Choroid plexus epithelial cell (primary cell): ENCODE results near the gene SPO11.

Experiments
- DNase-seq: peaks from one replicate; pipeline ENCODE4 v3.0.0-alpha.2; 2010; ENCODE audit warnings: low read depth
- H3K4me3 ChIP-seq: 2 replicates; pipeline ENCODE4 v1.5.1; 2011; ENCODE audit warnings: low read depth, mild to moderate bottlenecking, control low read depth, low read length, moderate library complexity
- TF ChIP-seq, protein P1 (sequence below): conservative IDR thresholded peaks from 2 replicates; pipeline ENCODE4 v1.5.1; 2011; ENCODE audit warnings: low read depth, mild to moderate bottlenecking, control low read depth, inconsistent platforms, low read length, moderate library complexity

The SPO11 gene

DNA sequence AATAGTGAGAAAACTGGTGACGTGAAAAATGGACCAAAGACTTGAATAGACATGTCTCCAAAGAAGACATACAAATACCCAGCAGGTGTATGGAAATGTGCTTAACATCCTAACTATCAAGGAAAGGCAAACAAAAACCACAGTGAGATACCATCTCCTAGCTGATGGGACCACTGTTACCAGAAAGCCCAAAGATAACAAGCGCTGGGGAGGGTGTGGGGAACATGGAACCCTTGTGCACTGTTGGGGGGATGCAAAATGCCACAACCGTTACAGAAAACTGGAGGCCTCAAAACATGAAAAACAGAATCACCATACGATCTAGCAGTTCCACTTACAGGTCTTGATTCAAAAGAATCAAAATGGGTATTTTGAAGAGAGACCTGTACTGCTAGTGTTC, 41.8 kb downstream of the SPO11 start:
- H3K4me3 ChIP-seq = no peak overlapping the region
- TF ChIP-seq, protein P1, sequence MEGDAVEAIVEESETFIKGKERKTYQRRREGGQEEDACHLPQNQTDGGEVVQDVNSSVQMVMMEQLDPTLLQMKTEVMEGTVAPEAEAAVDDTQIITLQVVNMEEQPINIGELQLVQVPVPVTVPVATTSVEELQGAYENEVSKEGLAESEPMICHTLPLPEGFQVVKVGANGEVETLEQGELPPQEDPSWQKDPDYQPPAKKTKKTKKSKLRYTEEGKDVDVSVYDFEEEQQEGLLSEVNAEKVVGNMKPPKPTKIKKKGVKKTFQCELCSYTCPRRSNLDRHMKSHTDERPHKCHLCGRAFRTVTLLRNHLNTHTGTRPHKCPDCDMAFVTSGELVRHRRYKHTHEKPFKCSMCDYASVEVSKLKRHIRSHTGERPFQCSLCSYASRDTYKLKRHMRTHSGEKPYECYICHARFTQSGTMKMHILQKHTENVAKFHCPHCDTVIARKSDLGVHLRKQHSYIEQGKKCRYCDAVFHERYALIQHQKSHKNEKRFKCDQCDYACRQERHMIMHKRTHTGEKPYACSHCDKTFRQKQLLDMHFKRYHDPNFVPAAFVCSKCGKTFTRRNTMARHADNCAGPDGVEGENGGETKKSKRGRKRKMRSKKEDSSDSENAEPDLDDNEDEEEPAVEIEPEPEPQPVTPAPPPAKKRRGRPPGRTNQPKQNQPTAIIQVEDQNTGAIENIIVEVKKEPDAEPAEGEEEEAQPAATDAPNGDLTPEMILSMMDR = no peak
- no peak for DNase-seq

DNA sequence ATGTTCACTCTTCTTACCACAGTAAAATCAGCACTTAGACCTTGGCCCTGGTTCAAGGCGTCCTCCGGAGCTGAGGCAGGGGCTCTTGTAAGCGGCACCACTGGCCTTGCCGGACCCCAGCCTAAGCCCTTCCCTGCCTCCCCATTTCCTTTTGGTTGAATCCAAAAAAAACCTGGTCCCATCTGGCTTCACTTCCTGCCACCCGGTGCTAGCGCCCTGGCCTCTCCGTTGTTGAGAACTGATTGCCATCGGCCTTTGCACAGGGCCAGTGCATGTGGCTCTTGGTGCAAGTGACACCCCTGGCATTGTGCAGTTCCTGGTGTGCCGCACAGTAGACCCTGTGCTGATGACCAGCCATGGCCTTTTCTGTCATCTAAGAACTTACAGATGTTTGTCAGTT, 42.6 kb downstream of the SPO11 start:
- no peak for DNase-seq
- TF ChIP-seq, protein P1 = no peak
- H3K4me3 ChIP-seq = no peak overlapping the region

DNA sequence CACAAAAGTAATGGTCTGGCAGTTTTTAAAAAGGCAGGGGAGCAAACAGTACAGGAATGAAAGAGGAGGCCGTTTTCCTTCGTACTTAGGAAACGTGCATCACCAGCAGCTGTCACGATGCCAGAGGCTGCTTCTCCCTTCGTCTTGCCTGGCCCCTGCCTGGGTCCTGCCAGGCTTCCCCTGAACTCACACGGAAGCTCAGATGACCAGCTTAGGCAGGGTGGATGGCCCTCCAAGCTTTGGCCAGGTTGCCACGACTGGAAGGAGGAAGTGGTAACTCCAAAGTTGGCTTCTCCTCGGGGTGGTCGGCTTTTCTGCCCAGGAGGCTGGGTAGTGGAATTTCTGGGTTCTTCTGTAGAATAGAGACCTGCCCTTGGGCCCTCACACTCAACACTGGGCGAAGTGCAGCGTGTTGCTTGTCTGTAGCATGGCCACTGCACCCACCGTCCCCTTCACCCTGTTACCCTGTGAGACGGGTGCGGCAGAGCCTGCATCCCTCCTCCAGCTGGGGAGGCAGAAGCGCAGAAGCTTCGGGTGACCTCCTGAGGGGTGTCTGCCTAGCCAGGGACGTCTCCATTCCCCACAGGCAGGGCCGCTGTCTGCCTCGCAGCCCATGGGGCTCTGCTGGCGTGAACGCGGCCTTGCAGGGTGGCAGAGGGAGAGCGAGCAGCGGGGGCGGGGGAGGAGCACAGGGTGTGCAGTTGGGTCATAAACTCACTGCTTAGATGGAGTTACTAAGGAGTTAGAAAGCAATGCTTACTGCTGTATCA, 43.2 kb downstream of the SPO11 start:
- TF ChIP-seq, protein P1 = no peak
- no peak overlapping the region for H3K4me3 ChIP-seq
- no peak for DNase-seq

DNA sequence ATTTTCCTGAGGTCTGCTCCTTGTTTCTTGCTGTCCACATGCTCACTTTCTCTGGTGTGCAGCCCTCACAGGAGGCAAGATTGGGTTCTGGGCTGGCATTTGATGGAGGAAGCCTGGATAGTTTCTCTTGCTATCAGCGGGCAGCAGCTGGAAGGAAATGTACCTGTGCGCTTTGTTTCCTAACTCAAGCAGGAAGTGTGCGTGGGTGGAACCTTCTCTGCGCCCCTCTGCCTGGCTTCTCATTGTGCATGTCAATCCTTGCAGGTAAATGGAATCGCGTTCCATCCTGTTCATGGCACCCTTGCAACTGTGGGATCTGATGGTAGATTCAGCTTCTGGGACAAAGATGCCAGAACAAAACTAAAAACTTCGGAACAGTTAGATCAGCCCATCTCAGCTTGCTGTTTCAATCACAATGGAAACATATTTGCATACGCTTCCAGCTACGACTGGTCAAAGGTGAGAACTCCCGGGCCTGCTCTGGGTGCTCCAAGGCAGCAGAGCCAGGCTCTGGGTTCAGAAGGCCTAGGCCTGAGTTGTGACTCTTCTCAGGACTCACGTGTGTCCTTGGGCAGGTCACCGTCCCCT, 44.8 kb downstream of the SPO11 start:
- DNase-seq = no peak
- TF ChIP-seq, protein P1 = no peak
- H3K4me3 ChIP-seq = no peak overlapping the region

DNA sequence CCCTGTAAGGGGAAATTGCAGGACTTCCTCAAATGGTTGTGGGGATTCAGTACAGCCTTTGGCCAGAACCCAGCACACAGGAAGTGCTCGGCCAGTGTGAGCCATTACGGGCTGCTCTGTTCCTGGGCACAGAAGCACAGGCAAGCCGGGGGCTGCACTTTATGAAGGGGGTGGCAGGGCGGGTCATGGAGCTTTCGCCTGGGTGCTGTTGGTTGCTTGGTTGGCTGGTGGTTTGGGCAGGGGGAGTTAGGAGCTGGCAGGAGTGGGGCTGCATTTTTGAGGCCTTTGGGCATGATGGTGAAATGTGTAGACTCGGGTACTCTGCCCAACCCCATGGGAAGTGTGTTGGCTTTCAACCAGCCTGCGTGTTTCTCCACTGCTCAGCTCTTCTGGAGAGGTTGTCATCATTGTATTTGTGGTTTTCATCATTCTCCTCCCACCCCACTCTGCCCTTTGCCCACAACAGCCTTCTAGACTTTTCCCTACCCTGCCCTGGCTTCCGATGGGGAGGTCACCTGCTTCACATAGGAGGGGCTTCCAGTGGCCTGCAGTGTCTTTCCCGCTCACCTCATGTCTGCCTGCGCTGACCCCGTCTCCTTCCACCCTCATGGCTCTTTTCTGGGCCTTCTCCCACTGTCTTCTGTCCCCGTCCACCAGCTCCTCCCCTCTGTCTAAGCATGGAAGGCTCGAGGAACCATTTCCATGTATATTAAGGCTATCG, 45.5 kb downstream of the SPO11 start:
- no peak overlapping the region for H3K4me3 ChIP-seq
- DNase-seq = no peak
- TF ChIP-seq, protein P1 = no peak

DNA sequence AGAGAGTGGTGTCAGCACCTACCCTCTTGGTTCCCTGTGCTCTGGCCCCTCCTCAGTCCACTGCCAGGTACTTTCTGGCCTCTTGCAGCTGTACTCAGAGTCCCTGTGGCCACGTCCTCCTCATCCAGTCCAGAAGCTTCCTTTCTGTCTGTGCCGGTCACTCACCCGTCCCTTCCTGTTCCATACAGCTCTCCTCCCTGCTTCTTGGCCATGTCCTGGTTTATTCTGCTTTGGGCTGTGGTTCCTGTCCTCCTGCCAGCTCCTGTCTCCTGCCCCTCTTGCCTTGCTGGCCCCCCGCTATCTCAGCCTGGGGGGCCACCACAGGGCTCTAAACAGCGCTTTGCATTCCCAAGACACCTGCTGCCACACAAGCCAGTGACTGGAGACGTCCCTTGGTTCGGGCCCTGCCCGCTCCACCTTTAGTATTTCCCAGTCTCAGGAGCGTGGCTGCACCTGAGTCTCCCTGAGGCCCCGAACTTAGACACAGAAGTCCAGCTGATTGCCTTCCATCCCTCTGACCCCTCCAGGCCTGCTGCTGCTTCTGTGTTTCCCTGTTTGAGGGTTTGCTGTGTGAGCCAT, 46.1 kb downstream of the SPO11 start:
- TF ChIP-seq, protein P1 = no peak
- H3K4me3 ChIP-seq = no peak overlapping the region
- DNase-seq = no peak
